GM21526 (cell line): Measurements from ENCODE around the gene PKD1L1.

Experiments
- ATAC-seq: cut with Tn5 transposase; IDR thresholded peaks from one replicate; pipeline ENCODE4 v1.9.1; 2021; ENCODE audit warnings: moderate library complexity; ENCODE audit not compliant: unreplicated experiment, low FRiP score

The PKD1L1 gene

GRCh38 chr7:47751043-47751442 lies 197.2 kb downstream of the PKD1L1 start:
- ATAC-seq = no peak

GRCh38 chr7:47748041-47748440 lies 200.2 kb downstream of the PKD1L1 start:
- no peak for ATAC-seq

GRCh38 chr7:47747160-47747559 lies 201.1 kb downstream of the PKD1L1 start:
- no peak for ATAC-seq

GRCh38 chr7:47746468-47746867 lies 201.8 kb downstream of the PKD1L1 start:
- no peak for ATAC-seq

GRCh38 chr7:47744883-47745282 lies 203.4 kb downstream of the PKD1L1 start:
- ATAC-seq = no peak

GRCh38 chr7:47743965-47744591 lies 204.2 kb downstream of the PKD1L1 start:
- ATAC-seq = no peak

- no peak for ATAC-seq
These were observed 206.3 kb downstream of the PKD1L1 start for GRCh38 chr7:47741984-47742383.

- ATAC-seq = no peak
These were observed 208.4 kb downstream of the PKD1L1 start for GRCh38 chr7:47739891-47740290.

GRCh38 chr7:47739301-47739875 lies 208.9 kb downstream of the PKD1L1 start:
- ATAC-seq = no peak

GRCh38 chr7:47738563-47739166 lies 209.6 kb downstream of the PKD1L1 start:
- no peak for ATAC-seq

- ATAC-seq = no peak
These were observed 210.7 kb downstream of the PKD1L1 start for GRCh38 chr7:47737601-47738000.

GRCh38 chr7:47735431-47736345 lies 212.6 kb downstream of the PKD1L1 start:
- no peak for ATAC-seq

- no peak for ATAC-seq
These were observed 213.3 kb downstream of the PKD1L1 start for GRCh38 chr7:47734949-47735291.

- ATAC-seq = no peak
These were observed 213.8 kb downstream of the PKD1L1 start for GRCh38 chr7:47734287-47734948.

- ATAC-seq = no peak
These were observed 218.1 kb downstream of the PKD1L1 start for GRCh38 chr7:47730142-47730541.

GRCh38 chr7:47726047-47726726 lies 222.1 kb downstream of the PKD1L1 start:
- ATAC-seq = no peak

- ATAC-seq = no peak
These were observed 223.1 kb downstream of the PKD1L1 start for GRCh38 chr7:47725031-47725780.
